ENCODE results near the gene IL10.

Gene IL10

GRCh38 chr1:206732992-206733391, 39.3 kb downstream of the IL10 start:
- H3K27ac Mint-ChIP-seq (ENCODE audit: low read depth): peak overlapping the region; percentile 89
- ATAC-seq (replicated peaks; ENCODE audit: extremely low read depth, poor library complexity, severe bottlenecking) (no peak), DNase-seq (ENCODE audit: low spot score in 2 of 2) (no peak)
- peaks cover 73% of the 10 kb centered on the region for H3K4me1 Mint-ChIP-seq
- no peaks in the 10 kb centered on the region for H3K27me3 Mint-ChIP-seq
- H3K4me3 Mint-ChIP-seq: no peak overlapping the region
- no peaks in the 10 kb centered on the region for H3K9me3 Mint-ChIP-seq
- H3K36me3 Mint-ChIP-seq (ENCODE audit: insufficient read depth): peaks cover 52% of the 10 kb centered on the region

DNA sequence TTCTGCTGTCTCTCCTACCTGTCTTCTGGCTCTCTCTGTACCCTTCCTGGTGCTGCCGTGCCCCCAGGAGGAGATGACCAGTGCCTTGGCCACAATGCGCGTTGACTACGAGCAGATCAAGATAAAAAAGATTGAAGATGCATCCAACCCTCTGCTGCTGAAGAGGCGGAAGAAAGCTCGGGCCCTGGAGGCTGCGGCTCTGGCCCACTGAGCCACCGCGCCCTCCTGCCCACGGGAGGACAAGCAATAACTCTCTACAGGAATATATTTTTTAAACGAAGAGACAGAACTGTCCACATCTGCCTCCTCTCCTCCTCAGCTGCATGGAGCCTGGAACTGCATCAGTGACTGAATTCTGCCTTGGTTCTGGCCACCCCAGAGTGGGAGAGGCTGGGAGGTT, 39.8 kb downstream of the IL10 start:
- Mint-ChIP-seq H3K4me3 (no peak overlapping the region), H3K27ac (ENCODE audit: low read depth) (peak overlapping the region; percentile 89), H3K27me3 (no peaks in the 10 kb centered on the region), H3K4me1 (peaks cover 68% of the 10 kb centered on the region), H3K36me3 (ENCODE audit: insufficient read depth) (peaks cover 53% of the 10 kb centered on the region), H3K9me3 (no peaks in the 10 kb centered on the region)
- DNase-seq (ENCODE audit: low spot score in 2 of 2): no peak
- no peak for ATAC-seq (replicated peaks; ENCODE audit: extremely low read depth, poor library complexity, severe bottlenecking)

DNA sequence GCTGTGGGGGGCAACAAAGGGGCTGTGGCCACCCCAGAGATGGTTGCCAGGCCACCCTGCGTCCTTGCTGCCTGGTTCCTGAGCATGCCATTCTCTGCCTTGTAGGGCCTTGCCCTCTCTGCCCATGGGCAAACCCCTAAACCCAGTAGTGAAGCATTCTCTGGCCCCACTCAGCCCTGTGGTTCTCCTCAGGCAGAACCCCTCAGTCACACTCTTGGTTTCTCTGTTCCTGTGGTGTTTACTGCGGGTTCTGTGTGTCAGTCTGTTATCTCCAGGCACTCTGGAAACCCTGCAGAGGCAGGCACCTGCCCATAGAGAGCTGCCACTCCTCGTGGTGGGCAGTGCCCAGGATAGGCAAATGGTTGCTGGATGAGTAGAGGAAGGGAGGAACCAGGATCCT, 42.8 kb downstream of the IL10 start:
- DNase-seq (ENCODE audit: low spot score in 2 of 2) (no peak), ATAC-seq (replicated peaks; ENCODE audit: extremely low read depth, poor library complexity, severe bottlenecking) (no peak)
- Mint-ChIP-seq H3K27ac (ENCODE audit: low read depth) (peak overlapping the region; percentile 19), H3K4me3 (no peak overlapping the region), H3K36me3 (ENCODE audit: insufficient read depth) (peaks cover 38% of the 10 kb centered on the region), H3K9me3 (no peaks in the 10 kb centered on the region), H3K27me3 (no peaks in the 10 kb centered on the region), H3K4me1 (peaks cover 65% of the 10 kb centered on the region)

DNA sequence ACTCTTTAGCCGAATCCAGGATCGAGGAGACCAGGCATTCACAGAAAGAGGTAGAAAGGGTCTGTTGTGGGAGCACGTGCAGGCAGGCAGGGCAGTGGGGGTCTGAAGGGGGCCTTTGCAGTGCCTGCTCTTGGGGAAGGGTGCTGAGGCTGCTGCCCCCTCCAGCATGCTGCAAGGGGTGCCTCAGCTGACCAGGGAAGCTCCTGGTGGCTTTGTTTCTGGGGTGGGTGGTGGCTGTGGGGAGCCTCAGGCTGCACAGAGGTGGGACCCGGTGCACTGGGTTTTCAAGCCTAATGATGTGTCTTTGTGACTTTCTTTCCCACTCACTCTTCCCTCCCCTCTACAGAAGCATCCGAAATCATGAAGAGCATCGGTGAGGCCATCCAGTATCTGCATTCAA, 43.2 kb downstream of the IL10 start:
- ATAC-seq (replicated peaks; ENCODE audit: extremely low read depth, poor library complexity, severe bottlenecking) (no peak), DNase-seq (ENCODE audit: low spot score in 2 of 2) (no peak)
- no peak overlapping the region for H3K4me3 Mint-ChIP-seq
- peaks cover 65% of the 10 kb centered on the region for H3K4me1 Mint-ChIP-seq
- H3K27ac Mint-ChIP-seq (ENCODE audit: low read depth): peak overlapping the region; percentile 19
- no peaks in the 10 kb centered on the region for H3K9me3 Mint-ChIP-seq
- peaks cover 37% of the 10 kb centered on the region for H3K36me3 Mint-ChIP-seq (ENCODE audit: insufficient read depth)
- H3K27me3 Mint-ChIP-seq: no peaks in the 10 kb centered on the region

GRCh38 chr1:206728697-206728987, 43.7 kb downstream of the IL10 start:
- H3K27me3 Mint-ChIP-seq: no peaks in the 10 kb centered on the region
- no peaks in the 10 kb centered on the region for H3K9me3 Mint-ChIP-seq
- peaks cover 68% of the 10 kb centered on the region for H3K4me1 Mint-ChIP-seq
- H3K27ac Mint-ChIP-seq (ENCODE audit: low read depth): peak overlapping the region; percentile 19
- no peak overlapping the region for H3K4me3 Mint-ChIP-seq
- ATAC-seq (replicated peaks; ENCODE audit: extremely low read depth, poor library complexity, severe bottlenecking) (no peak), DNase-seq (ENCODE audit: low spot score in 2 of 2) (no peak)
- H3K36me3 Mint-ChIP-seq (ENCODE audit: insufficient read depth): peaks cover 36% of the 10 kb centered on the region

- Mint-ChIP-seq H3K27me3 (no peaks in the 10 kb centered on the region), H3K27ac (ENCODE audit: low read depth) (peak overlapping the region; percentile 19), H3K4me3 (no peak overlapping the region), H3K36me3 (ENCODE audit: insufficient read depth) (peaks cover 37% of the 10 kb centered on the region), H3K9me3 (no peaks in the 10 kb centered on the region), H3K4me1 (peaks cover 71% of the 10 kb centered on the region)
- ATAC-seq (replicated peaks; ENCODE audit: extremely low read depth, poor library complexity, severe bottlenecking): no peak
- no peak for DNase-seq (ENCODE audit: low spot score in 2 of 2)
Measured at GRCh38 chr1:206727981-206728696, 44.2 kb downstream of the IL10 start.

GRCh38 chr1:206725109-206725963, 47.0 kb downstream of the IL10 start:
- H3K27ac Mint-ChIP-seq (ENCODE audit: low read depth): peak overlapping the region; percentile 44
- ATAC-seq (replicated peaks; ENCODE audit: extremely low read depth, poor library complexity, severe bottlenecking) (peak; percentile 70), DNase-seq (ENCODE audit: low spot score in 2 of 2) (peak; percentile 44)
- no peaks in the 10 kb centered on the region for H3K9me3 Mint-ChIP-seq
- no peak overlapping the region for H3K4me3 Mint-ChIP-seq
- H3K36me3 Mint-ChIP-seq (ENCODE audit: insufficient read depth): peaks cover 18% of the 10 kb centered on the region
- no peaks in the 10 kb centered on the region for H3K27me3 Mint-ChIP-seq
- peaks cover 77% of the 10 kb centered on the region for H3K4me1 Mint-ChIP-seq

DNA sequence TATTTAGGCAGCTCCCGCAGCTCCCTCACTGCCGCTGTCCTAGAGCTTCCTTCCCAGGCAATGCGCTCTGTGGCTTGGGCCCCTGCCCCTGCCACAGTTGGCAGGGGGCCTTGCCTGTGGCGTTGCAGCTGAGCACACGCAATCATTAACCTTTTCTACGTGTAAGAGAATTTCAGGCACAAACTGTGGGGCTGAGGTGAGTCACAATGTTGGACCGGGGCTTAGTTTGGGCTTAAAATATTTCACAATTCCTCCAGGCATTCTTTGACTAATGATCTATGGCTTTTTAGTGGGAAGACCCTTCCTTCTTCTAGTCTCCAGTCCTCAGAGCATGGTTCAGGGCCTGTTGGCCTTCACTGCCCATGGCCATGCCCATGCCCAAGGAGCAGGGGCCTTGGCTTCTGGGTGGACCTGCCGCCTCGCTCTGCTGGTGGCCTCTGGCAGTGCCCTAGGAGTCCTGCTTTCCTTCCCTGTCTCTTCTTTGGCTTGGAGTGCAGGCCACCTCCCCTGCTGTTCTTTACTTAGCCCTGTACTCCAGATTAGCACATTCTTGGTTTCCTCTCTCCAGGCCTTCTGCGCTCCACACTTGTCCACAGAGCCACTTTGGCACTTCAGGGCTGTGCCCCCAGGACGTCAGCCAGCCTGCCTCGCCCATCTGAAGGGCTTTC, 48.4 kb downstream of the IL10 start:
- Mint-ChIP-seq H3K27ac (ENCODE audit: low read depth) (peak overlapping the region; percentile 52), H3K4me1 (peaks cover 76% of the 10 kb centered on the region), H3K4me3 (peak overlapping the region; percentile 36), H3K36me3 (ENCODE audit: insufficient read depth) (peaks cover 14% of the 10 kb centered on the region), H3K9me3 (no peaks in the 10 kb centered on the region), H3K27me3 (no peaks in the 10 kb centered on the region)
- DNase-seq (ENCODE audit: low spot score in 2 of 2): no peak
- ATAC-seq (replicated peaks; ENCODE audit: extremely low read depth, poor library complexity, severe bottlenecking): no peak

DNA sequence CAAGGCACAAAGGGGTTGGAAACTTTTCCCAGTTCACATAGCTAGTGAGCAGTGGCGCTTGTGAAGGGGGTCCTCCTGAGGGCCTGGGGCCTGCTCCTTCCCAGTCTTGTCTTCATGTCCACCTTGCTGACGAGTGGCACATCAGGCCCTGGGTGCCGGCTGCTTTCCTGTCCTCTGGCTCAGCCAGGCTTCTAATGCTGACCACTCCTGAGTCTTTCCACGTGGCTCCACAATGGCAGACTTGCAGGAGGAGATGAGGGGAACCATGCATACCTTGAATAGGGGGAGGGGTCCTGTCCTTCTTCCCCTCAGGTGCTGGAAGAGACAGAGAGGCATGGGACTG, 48.9 kb downstream of the IL10 start:
- H3K27ac Mint-ChIP-seq (ENCODE audit: low read depth): no peak overlapping the region
- ATAC-seq (replicated peaks; ENCODE audit: extremely low read depth, poor library complexity, severe bottlenecking) (no peak), DNase-seq (ENCODE audit: low spot score in 2 of 2) (no peak)
- H3K4me3 Mint-ChIP-seq: no peak overlapping the region
- no peaks in the 10 kb centered on the region for H3K9me3 Mint-ChIP-seq
- H3K36me3 Mint-ChIP-seq (ENCODE audit: insufficient read depth): peaks cover 14% of the 10 kb centered on the region
- H3K27me3 Mint-ChIP-seq: no peaks in the 10 kb centered on the region
- peaks cover 77% of the 10 kb centered on the region for H3K4me1 Mint-ChIP-seq

DNA sequence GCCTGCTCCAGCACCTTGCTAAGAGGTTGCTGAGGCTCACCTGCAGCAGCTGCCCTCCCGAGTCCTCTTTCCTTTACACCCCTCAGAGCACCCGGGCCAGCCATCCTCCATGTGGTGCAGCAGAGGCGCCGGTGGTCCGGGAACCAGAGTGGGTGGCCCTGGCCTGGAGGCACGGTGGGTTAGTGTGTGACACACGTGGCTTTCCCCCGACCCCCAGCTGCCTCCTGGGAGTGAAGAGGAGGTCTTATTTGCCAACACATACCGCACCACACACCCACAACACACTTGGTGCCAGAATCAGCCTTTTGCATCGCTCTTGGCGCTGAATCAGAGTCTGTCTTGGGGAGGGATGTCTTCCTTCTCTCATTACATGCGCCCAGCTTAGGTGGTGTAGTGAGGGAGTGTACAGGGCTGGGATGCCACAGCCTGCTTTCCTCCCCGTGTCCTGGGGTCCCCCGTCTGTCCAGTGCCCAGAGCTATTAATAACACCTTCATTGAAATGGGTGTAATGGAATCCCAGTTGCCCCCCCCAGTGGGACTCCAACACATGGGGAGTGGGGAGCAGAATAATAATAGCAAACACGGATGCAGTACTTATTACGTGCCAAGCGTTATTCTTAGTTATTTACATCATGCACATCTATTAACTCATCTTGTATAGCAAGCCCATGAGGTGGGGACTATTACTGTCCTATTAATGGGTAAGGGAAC, 49.4 kb downstream of the IL10 start:
- Mint-ChIP-seq H3K27me3 (no peaks in the 10 kb centered on the region), H3K36me3 (ENCODE audit: insufficient read depth) (peaks cover 14% of the 10 kb centered on the region), H3K27ac (ENCODE audit: low read depth) (no peak overlapping the region), H3K9me3 (no peaks in the 10 kb centered on the region), H3K4me1 (peaks cover 76% of the 10 kb centered on the region), H3K4me3 (no peak overlapping the region)
- DNase-seq (ENCODE audit: low spot score in 2 of 2) (no peak), ATAC-seq (replicated peaks; ENCODE audit: extremely low read depth, poor library complexity, severe bottlenecking) (peak; percentile 17)

GRCh38 chr1:206721454-206721853, 50.8 kb downstream of the IL10 start:
- ATAC-seq (replicated peaks; ENCODE audit: extremely low read depth, poor library complexity, severe bottlenecking): no peak
- H3K27me3 Mint-ChIP-seq: no peaks in the 10 kb centered on the region
- DNase-seq (ENCODE audit: low spot score in 2 of 2): no peak
- H3K9me3 Mint-ChIP-seq: no peaks in the 10 kb centered on the region
- H3K27ac Mint-ChIP-seq (ENCODE audit: low read depth): peak overlapping the region; percentile 38
- H3K4me3 Mint-ChIP-seq: no peak overlapping the region
- H3K36me3 Mint-ChIP-seq (ENCODE audit: insufficient read depth): peaks cover 15% of the 10 kb centered on the region
- H3K4me1 Mint-ChIP-seq: peaks cover 83% of the 10 kb centered on the region

DNA sequence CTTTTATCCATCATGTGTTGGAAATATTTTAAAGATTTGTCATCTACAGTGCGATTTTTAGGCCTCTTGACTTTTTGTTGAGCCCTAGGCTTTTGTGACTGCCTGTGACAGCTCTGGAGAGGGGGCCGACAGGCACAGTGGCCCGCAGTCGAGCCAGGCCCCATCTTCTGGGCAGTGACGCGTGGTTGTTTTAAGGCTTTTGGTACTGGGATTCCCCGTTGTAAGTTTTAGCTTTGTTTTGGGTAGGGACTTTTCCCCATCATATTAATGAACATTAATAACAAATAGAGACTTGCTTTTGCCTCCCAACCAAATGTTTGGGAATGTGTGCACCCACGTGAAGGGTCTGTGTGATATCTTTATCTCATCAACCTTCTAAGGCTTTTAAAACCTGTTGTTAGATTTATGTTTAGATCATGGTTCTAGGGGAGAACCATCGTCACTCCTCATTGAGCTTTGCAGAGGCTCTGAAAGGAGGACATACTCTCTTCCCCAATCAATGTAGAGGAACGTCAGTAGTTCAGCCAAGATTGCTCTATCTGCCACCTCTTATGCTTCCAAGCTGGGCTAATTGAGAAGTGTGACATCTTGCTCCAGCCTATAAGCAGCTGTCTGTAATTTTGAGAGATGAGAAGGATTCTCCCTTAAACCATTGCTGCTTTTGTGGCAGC, 53.0 kb downstream of the IL10 start:
- H3K27me3 Mint-ChIP-seq: no peaks in the 10 kb centered on the region
- H3K4me1 Mint-ChIP-seq: peaks cover 83% of the 10 kb centered on the region
- DNase-seq (ENCODE audit: low spot score in 2 of 2) (no peak), ATAC-seq (replicated peaks; ENCODE audit: extremely low read depth, poor library complexity, severe bottlenecking) (no peak)
- peaks cover 21% of the 10 kb centered on the region for H3K36me3 Mint-ChIP-seq (ENCODE audit: insufficient read depth)
- peak overlapping the region; percentile 75 for H3K27ac Mint-ChIP-seq (ENCODE audit: low read depth)
- no peak overlapping the region for H3K4me3 Mint-ChIP-seq
- no peaks in the 10 kb centered on the region for H3K9me3 Mint-ChIP-seq
